ENCODE data around the gene NTN1. TPM values are rescaled to one million over a fixed set of nuclear protein-coding genes. Genes with fewer than 3 reads are reported as not detected.

Gene NTN1
- total and polyA plus RNA-seq, 12 donors: 3.0 to 38.7 (median 15.8) TPM

GRCh38 chr17:9208381-9209105, 187.2 kb downstream of the NTN1 start:
- ATAC-seq: no peak
- H3K9me3 ChIP-seq: no peaks in the 10 kb centered on the region
- TF ChIP-seq, protein P1, sequence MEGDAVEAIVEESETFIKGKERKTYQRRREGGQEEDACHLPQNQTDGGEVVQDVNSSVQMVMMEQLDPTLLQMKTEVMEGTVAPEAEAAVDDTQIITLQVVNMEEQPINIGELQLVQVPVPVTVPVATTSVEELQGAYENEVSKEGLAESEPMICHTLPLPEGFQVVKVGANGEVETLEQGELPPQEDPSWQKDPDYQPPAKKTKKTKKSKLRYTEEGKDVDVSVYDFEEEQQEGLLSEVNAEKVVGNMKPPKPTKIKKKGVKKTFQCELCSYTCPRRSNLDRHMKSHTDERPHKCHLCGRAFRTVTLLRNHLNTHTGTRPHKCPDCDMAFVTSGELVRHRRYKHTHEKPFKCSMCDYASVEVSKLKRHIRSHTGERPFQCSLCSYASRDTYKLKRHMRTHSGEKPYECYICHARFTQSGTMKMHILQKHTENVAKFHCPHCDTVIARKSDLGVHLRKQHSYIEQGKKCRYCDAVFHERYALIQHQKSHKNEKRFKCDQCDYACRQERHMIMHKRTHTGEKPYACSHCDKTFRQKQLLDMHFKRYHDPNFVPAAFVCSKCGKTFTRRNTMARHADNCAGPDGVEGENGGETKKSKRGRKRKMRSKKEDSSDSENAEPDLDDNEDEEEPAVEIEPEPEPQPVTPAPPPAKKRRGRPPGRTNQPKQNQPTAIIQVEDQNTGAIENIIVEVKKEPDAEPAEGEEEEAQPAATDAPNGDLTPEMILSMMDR (IDR thresholded peaks at IDR 0.05): no peak
- intact Hi-C loops (cut with DNase I): no loop called here
- no peaks in the 10 kb centered on the region for H3K27me3 ChIP-seq
- WGBS, 2 donors: 93 to 97% methylated on average over 10 of the region's 10 CpGs
- no peak overlapping the region for H3K27ac ChIP-seq
- no peak overlapping the region for H3K4me3 ChIP-seq
- H3K4me1 ChIP-seq: peaks cover 0 to 9% (median 0%) of the 10 kb centered on the region in 9 donors
- no peaks in the 10 kb centered on the region for H3K36me3 ChIP-seq
- DNase-seq: no peak

DNA sequence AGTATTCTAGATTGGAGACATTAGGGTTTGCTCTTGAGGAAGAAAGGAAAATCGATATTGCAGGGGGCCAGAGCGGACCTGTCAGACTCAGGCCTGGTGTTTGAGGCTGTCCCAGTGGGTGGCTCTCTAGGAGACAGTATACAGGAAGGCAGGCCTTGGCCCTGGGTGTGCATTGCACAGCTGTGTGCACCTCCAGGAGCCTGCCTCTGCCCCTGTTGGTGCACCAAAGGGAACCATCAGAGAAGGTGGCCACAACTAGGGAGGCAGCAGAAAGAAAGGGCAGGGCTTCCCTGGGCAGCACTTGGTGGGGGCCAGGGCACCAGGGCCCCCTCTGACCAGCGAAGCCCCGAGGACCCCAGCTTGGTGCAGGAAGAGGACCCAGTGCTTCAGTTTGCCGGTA, 188.0 kb downstream of the NTN1 start:
- 95 to 97% methylated on average over 5 of the region's 5 CpGs for WGBS, 2 donors
- Histone ChIP-seq H3K27ac (no peak overlapping the region), H3K9me3 (no peaks in the 10 kb centered on the region), H3K4me3 (no peak overlapping the region), H3K36me3 (no peaks in the 10 kb centered on the region), H3K4me1 (peaks cover 0 to 9% (median 0%) of the 10 kb centered on the region in 9 donors), H3K27me3 (no peaks in the 10 kb centered on the region)
- intact Hi-C loops (cut with DNase I): no loop called here
- ATAC-seq (no peak), DNase-seq (no peak)
- TF ChIP-seq, protein P1 (IDR thresholded peaks at IDR 0.05): no peak

DNA sequence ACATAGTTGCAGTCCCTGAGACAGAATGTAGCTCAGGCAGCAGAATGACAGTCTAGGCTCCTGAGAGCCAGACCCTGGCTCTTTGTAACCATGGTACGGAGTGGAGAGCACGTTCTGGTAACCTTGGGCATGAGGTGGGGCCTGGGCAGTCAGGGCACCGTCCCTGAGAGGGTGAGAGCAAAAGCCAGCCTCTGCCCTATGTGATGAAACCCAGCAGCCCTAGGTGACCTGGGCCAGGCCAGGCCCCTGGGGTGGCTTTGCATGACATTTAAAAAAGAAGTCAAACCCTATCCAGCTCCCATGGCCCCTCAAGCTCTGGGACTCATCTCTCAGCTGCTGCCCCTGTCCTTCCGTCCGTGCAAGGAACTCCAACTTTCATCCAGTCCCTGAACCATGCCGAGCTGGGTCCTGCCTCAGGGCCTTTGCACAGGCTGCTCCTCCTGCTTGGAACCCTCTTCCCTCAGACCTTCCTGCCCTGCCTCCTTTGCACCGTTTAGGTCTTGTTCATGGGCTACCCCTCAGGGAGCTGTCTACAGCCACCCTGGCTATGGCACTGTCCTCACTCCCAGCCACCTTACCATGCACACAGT, 188.6 kb downstream of the NTN1 start:
- Histone ChIP-seq H3K27me3 (no peaks in the 10 kb centered on the region), H3K9me3 (peaks cover 0 to 5% (median 0%) of the 10 kb centered on the region in 11 donors), H3K4me3 (no peak overlapping the region), H3K4me1 (peaks cover 0 to 9% (median 0%) of the 10 kb centered on the region in 9 donors), H3K27ac (no peak overlapping the region), H3K36me3 (no peaks in the 10 kb centered on the region)
- no peak for ATAC-seq
- no peak for DNase-seq
- WGBS, 2 donors: 84 to 85% methylated on average over 7 of the region's 7 CpGs
- intact Hi-C loops (cut with DNase I): no loop called here
- TF ChIP-seq, protein P1 (IDR thresholded peaks at IDR 0.05): no peak

DNA sequence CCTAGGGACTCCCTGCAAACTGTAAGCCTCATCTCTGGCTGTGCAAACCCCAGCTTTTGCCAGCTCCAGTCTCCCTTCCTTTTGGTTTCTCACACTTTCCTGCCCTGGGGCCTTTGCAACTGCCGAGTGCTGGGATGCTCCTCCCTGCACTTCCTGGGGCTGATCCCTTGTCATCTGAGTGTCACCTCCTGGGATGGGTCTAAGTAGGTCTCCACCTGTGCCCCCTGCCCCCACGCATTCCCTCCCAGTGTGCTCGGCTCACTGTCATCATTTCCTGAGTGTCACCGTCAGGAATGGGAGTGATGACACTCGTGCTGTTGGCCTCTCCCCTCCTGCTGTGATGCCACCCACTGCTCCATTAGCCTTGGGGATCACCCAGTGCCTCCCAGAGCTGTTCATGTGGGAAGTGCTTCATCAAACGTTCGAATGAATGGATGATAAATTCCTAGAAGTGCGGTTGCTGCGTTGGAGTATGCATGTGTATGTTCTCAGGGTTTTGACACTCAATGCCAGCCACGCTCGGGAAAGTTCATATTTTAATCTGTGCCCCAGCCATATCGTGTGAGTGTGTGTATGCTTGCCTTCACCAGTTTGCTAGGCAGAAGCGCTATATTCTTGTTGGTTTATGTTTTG, 189.9 kb downstream of the NTN1 start:
- H3K4me1 ChIP-seq: peaks cover 0 to 4% (median 0%) of the 10 kb centered on the region in 9 donors
- H3K9me3 ChIP-seq: peaks cover 0 to 17% (median 10%) of the 10 kb centered on the region in 11 donors
- intact Hi-C loops (cut with DNase I): no loop called here
- no peak overlapping the region for H3K27ac ChIP-seq
- 65 to 70% methylated on average over 13 of the region's 13 CpGs for WGBS, 2 donors
- TF ChIP-seq, protein P1 (IDR thresholded peaks at IDR 0.05): no peak
- no peak overlapping the region for H3K4me3 ChIP-seq
- ATAC-seq (no peak), DNase-seq (no peak)
- no peaks in the 10 kb centered on the region for H3K36me3 ChIP-seq
- H3K27me3 ChIP-seq: no peaks in the 10 kb centered on the region

Data from heart right ventricle (tissue), 16 donors.